Measurements from ENCODE around the gene DTX4.

Gene DTX4

DNA sequence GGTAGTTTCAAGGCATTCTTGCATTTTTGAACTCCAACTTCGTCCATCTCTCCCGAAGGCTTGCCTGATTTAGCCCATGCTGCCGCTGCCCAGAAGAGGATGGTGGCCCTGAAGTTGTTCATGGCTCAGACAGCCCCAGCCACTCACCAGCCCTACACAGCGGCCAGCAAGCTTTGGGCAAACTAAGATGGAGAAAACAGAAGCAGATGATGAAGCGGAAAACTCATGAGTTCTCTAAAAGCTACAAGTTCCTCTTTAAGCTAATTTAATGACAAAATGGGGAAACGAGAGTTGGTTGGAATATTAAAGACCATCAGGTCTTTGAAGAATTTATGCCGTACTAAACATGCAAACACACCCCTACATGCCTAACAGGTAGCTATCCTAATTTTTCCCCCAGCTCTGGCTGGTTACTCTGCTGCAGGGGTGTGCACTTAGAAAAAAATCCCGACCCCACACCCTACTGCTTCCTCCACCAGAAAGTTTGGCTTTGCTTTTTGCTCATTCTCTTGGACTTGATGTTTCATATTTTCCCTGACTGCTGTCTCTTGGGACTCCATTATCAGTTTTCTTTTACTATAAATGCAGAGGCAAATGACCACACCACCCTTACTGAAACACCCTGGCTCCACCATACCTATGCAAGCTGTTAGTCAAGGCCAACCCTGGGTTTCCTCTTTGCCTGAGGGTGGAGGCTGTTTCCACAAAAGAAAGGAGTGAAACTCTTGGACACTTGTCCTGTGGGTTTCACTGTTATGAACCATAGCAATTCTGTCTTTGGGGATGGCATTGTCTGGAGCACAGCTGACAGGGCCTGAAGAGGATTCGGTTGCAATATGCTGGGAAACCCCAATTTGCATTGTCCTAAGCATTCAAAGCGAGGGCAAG is 41.1 kb downstream of the DTX4 start, which contains the start of gene MPEG1:
TSS of gene MPEG1 (minus strand) at position 184 of the 888 bp plus-strand sequence. CDS start at position 122, 62 bp downstream.
- TF ChIP-seq, protein P1, sequence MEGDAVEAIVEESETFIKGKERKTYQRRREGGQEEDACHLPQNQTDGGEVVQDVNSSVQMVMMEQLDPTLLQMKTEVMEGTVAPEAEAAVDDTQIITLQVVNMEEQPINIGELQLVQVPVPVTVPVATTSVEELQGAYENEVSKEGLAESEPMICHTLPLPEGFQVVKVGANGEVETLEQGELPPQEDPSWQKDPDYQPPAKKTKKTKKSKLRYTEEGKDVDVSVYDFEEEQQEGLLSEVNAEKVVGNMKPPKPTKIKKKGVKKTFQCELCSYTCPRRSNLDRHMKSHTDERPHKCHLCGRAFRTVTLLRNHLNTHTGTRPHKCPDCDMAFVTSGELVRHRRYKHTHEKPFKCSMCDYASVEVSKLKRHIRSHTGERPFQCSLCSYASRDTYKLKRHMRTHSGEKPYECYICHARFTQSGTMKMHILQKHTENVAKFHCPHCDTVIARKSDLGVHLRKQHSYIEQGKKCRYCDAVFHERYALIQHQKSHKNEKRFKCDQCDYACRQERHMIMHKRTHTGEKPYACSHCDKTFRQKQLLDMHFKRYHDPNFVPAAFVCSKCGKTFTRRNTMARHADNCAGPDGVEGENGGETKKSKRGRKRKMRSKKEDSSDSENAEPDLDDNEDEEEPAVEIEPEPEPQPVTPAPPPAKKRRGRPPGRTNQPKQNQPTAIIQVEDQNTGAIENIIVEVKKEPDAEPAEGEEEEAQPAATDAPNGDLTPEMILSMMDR (conservative IDR thresholded peaks at IDR 0.05; ENCODE audit: low read length) = no peak
- TF ChIP-seq EZH2phosphoT487 (IDR thresholded peaks at IDR 0.05; ENCODE audit: borderline replicate concordance) = no peak
- Histone ChIP-seq H2AFZ (ENCODE audit: low read length) (no peak within 1 kb of the TSS), H3K4me3 (ENCODE audit: low read length, poor library complexity, severe bottlenecking) (no peak within 1 kb of the TSS), H3K36me3 (ENCODE audit: insufficient read depth, low read length) (no peaks in the 10 kb centered on the region), H3K27me3 (ENCODE audit: insufficient read depth, low read length, poor library complexity, severe bottlenecking) (no peaks in the 10 kb centered on the region), H3F3A (ENCODE audit: low read depth) (no peaks in the 10 kb centered on the region), H3K9ac (ENCODE audit: low read depth, low read length, poor library complexity, severe bottlenecking) (no peak within 1 kb of the TSS), H3K4me2 (ENCODE audit: low read depth, low read length, poor library complexity, severe bottlenecking) (no peak within 1 kb of the TSS), H3K9me2 (replicated peaks; ENCODE audit: low read depth, low read length) (no peaks in the 10 kb centered on the region), H3K79me2 (ENCODE audit: insufficient read depth, low read length) (no peaks in the 10 kb centered on the region), H3K4me1 (ENCODE audit: insufficient read depth, low read length, poor library complexity, severe bottlenecking) (peaks cover 7% of the 10 kb centered on the region), H3K9me3 (ENCODE audit: insufficient read depth, low read depth, low read length) (no peaks in the 10 kb centered on the region), H4K20me1 (ENCODE audit: insufficient read depth, low read length, poor library complexity, severe bottlenecking) (no peaks in the 10 kb centered on the region)

DNA sequence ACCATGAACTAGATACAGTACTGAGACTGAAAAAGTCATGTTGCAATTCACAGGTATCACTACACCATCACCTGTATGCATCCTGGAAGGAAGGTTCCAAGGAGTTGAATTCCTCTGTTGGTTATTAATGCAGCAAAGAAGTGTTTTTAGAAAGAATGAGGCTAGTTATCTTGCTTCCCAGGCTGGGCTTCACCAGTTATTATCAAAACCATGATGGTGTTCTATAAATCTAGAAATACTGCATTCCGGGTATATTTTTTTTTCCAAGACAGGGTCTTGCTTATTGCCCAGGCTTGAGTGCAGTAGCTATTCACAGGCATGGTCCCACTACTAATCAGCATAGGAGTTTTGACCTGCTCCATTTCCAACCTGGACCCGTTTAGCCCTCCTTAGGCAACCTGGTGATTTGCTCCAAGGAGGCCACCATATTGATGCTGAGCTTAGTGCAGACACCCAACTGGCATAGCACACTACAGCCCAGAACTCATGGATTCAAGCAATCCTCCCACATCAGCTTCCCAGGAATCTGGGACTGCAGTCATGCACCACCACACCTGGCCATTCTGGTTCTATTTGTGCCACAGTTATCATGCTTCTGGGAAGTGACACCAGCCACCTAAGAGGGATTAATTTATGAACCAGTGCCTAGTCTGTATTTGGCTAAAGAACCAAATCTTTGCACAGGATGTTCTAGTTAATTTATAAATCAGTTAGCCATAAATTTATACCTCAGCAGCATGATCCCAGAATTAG is 42.4 kb downstream of the DTX4 start:
- TF ChIP-seq, protein P1 (conservative IDR thresholded peaks at IDR 0.05; ENCODE audit: low read length) = no peak
- TF ChIP-seq EZH2phosphoT487 (IDR thresholded peaks at IDR 0.05; ENCODE audit: borderline replicate concordance) = no peak
- Histone ChIP-seq H3K4me2 (ENCODE audit: low read depth, low read length, poor library complexity, severe bottlenecking) (no peak overlapping the region), H3K4me1 (ENCODE audit: insufficient read depth, low read length, poor library complexity, severe bottlenecking) (peaks cover 7% of the 10 kb centered on the region), H3K79me2 (ENCODE audit: insufficient read depth, low read length) (no peaks in the 10 kb centered on the region), H3F3A (ENCODE audit: low read depth) (no peaks in the 10 kb centered on the region), H3K4me3 (ENCODE audit: low read length, poor library complexity, severe bottlenecking) (no peak overlapping the region), H3K9me3 (ENCODE audit: insufficient read depth, low read depth, low read length) (no peaks in the 10 kb centered on the region), H3K9ac (ENCODE audit: low read depth, low read length, poor library complexity, severe bottlenecking) (no peak overlapping the region), H3K9me2 (replicated peaks; ENCODE audit: low read depth, low read length) (no peaks in the 10 kb centered on the region), H4K20me1 (ENCODE audit: insufficient read depth, low read length, poor library complexity, severe bottlenecking) (no peaks in the 10 kb centered on the region), H3K36me3 (ENCODE audit: insufficient read depth, low read length) (no peaks in the 10 kb centered on the region), H2AFZ (ENCODE audit: low read length) (no peak overlapping the region), H3K27me3 (ENCODE audit: insufficient read depth, low read length, poor library complexity, severe bottlenecking) (no peaks in the 10 kb centered on the region)

DNA sequence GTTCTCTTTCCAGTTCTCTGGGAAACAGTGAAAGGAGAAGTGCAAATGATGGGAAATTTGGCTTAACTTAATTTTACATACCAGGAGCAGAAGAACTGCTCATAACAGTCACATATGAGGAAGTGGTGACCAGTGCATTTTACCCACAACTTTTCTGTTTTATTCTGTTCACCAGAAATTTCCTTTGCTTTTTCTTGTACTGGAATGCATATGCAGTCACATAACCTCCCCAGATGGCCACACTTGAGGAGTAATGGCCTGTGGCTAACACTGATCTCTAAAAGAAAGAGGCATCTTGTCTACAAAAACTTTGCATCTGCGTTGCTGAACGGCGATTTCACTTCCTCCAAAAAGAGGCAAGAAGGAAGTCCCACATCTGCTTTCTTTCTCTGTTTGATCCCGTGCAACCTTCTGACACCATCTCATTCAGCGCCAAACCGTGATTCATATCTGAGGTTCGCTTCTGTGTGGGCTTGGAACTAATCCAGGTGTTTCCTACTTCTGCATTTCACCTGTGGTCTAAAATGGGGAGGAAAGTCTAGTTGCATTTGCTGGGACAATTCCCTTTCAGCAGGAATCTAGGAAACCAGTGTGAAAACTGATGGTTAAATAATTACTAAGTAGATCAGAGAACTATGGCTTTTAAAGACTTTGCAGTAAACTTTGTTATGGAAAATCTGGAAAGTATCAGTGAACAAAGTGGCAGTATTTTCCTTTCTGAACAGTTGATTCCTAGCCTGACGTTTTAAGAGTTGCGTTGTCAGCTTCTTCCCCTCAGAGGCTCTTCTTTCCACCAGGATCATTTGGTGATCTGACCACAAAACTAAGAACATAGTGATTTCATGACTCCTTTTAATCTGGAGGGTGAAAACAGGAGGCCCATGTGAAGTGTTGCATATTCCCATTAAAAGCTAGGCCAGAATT is 45.0 kb downstream of the DTX4 start:
- Histone ChIP-seq H2AFZ (ENCODE audit: low read length) (peak overlapping the region; percentile 34), H3K4me2 (ENCODE audit: low read depth, low read length, poor library complexity, severe bottlenecking) (no peak overlapping the region), H3K4me3 (ENCODE audit: low read length, poor library complexity, severe bottlenecking) (no peak overlapping the region), H3K79me2 (ENCODE audit: insufficient read depth, low read length) (no peaks in the 10 kb centered on the region), H3K36me3 (ENCODE audit: insufficient read depth, low read length) (no peaks in the 10 kb centered on the region), H3K9me2 (replicated peaks; ENCODE audit: low read depth, low read length) (no peaks in the 10 kb centered on the region), H3F3A (ENCODE audit: low read depth) (no peaks in the 10 kb centered on the region), H3K9ac (ENCODE audit: low read depth, low read length, poor library complexity, severe bottlenecking) (no peak overlapping the region), H3K9me3 (ENCODE audit: insufficient read depth, low read depth, low read length) (no peaks in the 10 kb centered on the region), H3K4me1 (ENCODE audit: insufficient read depth, low read length, poor library complexity, severe bottlenecking) (peaks cover 7% of the 10 kb centered on the region), H3K27me3 (ENCODE audit: insufficient read depth, low read length, poor library complexity, severe bottlenecking) (no peaks in the 10 kb centered on the region), H4K20me1 (ENCODE audit: insufficient read depth, low read length, poor library complexity, severe bottlenecking) (no peaks in the 10 kb centered on the region)
- TF ChIP-seq, protein P1 (conservative IDR thresholded peaks at IDR 0.05; ENCODE audit: low read length) = no peak
- TF ChIP-seq EZH2phosphoT487 (IDR thresholded peaks at IDR 0.05; ENCODE audit: borderline replicate concordance) = no peak

Measured in Loucy (cell line).